NCI-H2196 (cell line): ENCODE measurements around the gene FLG2.
"Not testable (repeated sequence)": the region's sequence is repeated elsewhere in the genome, so short reads cannot be mapped to it uniquely, and the experiment has no call there.

Source experiments
- DNase-seq: peaks from one replicate; lab custom pipeline; 2025; ENCODE audit not compliant: unreplicated experiment; lab: John Stamatoyannopoulos, UW

Gene FLG2

DNA sequence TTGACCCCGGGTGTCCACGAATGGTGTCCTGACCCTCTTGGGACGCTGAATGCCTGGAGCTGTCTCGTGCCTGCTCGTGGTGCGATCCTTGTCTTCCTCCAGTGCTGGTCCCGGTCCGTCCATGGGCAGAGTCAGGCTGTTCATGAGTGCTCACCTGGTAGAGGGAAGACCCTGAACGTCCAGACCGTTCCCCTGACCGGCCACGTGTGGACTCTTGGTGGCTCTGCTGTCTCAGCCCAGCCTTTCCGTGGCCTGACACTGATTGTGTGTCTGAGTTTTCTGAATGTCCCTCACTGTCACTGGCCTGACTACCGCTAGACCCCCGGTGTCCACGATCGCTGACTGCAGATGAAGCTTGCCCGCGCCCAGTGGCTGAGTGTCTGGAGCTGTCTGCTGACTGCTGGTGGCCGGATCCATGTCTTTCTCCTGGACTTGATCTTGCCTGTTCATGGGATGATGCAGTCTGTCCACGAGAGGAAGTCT lies 46.4 kb downstream of the FLG2 start:
- no peak for DNase-seq

DNA sequence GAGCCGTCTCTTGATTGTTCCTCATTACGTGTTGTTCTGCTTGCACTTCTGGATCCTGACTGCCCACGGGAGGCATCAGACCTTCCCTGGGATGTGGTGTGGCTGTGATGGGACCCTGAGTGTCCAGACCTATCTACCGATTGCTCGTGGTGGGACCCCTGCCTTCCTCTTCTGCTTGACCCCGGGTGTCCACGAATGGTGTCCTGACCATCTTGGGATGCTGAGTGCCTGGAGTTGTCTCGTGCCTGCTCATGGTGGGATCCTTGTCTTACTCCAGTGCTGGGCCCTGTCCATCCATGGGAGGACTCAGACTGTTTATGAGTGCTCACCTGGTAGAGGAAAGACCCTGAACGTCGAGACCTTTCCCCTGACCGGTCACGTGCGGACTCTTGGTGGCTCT lies 47.6 kb downstream of the FLG2 start:
- DNase-seq: not testable (repeated sequence)

DNA sequence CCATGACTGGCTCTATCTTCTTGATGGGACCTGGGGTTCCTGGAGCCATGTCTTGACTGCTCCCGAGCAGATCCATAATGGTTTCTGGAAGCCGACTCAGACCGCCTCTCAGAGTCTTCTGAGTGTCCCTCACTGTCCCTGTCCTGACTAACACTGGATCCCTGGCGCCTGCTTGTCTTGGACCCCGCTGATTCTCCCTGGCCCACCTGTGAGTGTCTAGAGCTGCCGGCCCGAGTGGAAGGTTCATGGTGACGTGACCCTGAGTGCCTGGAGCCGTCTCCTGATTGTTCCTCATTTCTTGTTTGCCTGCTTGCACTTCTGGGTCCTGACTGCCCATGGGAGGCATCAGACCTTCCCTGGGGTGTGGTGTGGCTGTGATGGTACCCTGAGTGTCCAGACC lies 49.9 kb downstream of the FLG2 start:
- no peak for DNase-seq

DNA sequence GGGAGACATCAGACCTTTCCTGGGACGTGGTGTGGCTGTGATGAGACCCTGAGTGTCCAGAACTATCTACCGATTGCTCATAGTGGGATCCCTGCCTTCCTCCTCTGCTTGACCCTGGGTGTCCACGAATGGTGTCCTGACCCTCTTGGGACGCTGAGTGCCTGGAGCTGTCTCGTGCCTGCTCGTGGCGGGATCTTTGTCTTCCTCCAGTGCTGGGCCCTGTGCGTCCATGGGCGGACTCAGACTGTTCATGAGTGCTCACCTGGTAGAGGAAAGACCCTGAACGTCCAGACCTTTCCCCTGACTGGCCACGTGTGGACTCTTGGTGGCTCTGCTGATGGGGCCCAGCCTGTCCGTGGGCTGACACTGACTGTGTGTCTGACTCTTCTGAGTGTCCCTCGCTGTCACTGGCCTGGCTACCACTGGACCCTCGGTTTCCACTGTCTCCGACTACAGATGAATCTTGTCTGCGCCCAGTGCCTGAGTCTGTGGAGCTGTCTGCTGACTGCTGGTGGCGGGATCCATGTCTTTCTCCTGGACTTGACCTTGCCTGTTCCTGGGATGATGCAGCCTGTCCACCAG lies 50.4 kb downstream of the FLG2 start:
- DNase-seq: not testable (repeated sequence)

DNA sequence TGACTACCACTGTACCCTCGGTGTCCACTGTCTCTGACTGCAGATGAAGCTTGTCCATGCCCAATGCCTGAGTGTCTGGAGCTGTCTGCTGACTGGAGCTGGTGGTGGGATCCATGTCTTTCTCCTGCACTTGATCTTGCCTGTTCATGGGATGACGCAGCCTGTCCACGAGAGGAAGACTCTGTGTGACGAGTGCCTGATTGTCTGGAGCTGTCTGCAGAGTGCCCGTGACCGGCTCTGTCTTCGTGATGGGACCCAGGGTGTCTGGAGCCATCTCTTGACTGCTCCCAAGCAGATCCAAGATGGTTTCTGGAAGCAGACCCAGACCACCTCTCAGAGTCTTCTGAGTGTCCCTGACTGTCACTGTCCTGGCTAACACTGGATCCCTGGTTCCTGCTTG lies 51.0 kb downstream of the FLG2 start:
- DNase-seq: not testable (repeated sequence)

- DNase-seq: not testable (repeated sequence)
Observed at GRCh38 chr1:152307970-152308369, 51.8 kb downstream of the FLG2 start.

DNA sequence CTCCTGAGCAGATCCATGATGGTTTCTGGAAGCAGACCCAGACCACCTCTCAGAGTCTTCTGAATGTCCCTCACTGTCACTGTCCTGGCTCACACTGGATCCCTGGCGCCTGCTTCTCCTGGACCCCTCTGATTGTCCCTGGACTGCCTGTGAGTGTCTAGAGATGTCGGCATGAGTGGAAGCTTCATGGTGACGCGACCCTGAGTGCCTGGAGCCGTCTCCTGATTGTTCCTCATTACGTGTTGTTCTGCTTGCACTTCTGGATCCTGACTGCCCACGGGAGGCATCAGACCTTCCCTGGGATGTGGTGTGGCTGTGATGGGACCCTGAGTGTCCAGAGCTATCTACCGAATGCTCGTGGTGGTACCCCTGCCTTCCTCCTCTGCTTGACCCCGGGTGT lies 53.7 kb downstream of the FLG2 start:
- not testable (repeated sequence) for DNase-seq

GRCh38 chr1:152304773-152305172 lies 55.0 kb downstream of the FLG2 start:
- DNase-seq: not testable (repeated sequence)

DNA sequence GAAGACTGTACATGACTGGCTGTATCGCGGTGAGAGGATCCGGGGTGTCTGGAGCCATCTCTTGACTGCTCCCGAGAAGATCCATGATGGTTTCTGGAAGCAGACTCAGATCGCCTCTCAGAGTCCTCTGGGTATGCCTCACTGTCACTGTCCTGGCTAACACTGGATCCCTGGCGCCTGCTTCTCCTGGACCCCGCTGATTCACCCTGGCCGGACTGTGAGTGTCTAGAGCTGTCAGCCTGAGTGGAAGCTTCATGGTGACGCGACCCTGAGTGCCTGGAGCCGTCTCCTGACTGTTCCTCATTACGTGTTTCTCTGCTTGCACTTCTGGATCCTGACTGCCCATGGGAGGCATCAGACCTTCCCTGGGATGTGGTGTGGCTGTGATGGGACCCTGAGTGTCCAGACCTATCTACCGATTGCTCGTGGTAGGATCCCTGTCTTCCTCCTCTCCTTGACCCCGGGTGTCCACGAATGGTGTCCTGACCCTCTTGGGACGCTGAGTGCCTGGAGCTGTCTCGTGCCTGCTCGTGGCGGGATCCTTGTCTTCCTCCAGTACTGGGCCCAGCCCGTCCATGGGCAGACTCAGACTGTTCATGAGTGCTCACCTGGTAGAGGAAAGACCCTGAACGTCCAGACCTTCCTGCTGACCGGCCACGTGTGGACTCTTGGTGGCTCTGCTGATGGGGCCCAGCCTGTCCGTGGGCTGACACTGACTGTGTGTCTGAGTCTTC lies 56.5 kb downstream of the FLG2 start:
- DNase-seq: not testable (repeated sequence)
